ENCODE measurements around the gene BRCA2.

The BRCA2 gene

DNA sequence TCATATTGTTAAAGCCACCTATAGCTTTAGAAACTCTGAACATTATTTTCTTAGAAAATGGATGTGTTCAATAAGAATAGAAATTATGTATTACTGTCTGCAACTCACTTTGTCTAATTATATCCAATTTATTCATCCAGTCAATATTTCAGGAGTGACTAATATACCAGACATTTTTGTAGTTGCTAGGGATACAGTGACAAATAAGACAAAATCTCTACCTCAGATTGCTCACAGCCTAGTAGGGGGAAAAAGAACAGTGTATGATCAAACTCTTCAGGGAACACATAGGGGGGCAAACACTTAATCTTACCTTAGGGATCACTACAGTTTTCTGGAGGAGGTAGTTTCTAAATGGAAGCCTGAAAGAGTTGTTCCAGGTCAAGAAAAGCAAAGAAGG is 8.6 kb downstream of the BRCA2 start:
- Histone ChIP-seq H3K9ac (ENCODE audit: low read length) (no peak overlapping the region), H3K4me3 (ENCODE audit: low read length) (no peak overlapping the region), H3K36me3 (replicated peaks; ENCODE audit: insufficient read depth, low read length) (no peaks in the 10 kb centered on the region), H4K20me1 (ENCODE audit: insufficient read depth, low read length) (no peaks in the 10 kb centered on the region), H3K9me3 (replicated peaks; ENCODE audit: insufficient read depth, low read length) (no peaks in the 10 kb centered on the region), H3K4me2 (ENCODE audit: low read depth, low read length) (no peak overlapping the region), H3K9me2 (replicated peaks; ENCODE audit: insufficient read depth, low read length) (no peaks in the 10 kb centered on the region), H3K27me3 (replicated peaks; ENCODE audit: insufficient read depth, low read length) (no peaks in the 10 kb centered on the region), H3F3A (ENCODE audit: insufficient read depth, low read length) (no peaks in the 10 kb centered on the region), H2AFZ (ENCODE audit: low read length) (no peak overlapping the region), H3K27ac (ENCODE audit: low read length) (no peak overlapping the region), H3K79me2 (ENCODE audit: low read length) (no peaks in the 10 kb centered on the region), H3K4me1 (ENCODE audit: low read length) (no peaks in the 10 kb centered on the region)
- TF ChIP-seq EZH2 (optimal IDR thresholded peaks at IDR 0.05; ENCODE audit: low read depth, low read length) (no peak), EZH2phosphoT487 (IDR thresholded peaks at IDR 0.05; ENCODE audit: low read length) (no peak)
- TF ChIP-seq, protein P1, sequence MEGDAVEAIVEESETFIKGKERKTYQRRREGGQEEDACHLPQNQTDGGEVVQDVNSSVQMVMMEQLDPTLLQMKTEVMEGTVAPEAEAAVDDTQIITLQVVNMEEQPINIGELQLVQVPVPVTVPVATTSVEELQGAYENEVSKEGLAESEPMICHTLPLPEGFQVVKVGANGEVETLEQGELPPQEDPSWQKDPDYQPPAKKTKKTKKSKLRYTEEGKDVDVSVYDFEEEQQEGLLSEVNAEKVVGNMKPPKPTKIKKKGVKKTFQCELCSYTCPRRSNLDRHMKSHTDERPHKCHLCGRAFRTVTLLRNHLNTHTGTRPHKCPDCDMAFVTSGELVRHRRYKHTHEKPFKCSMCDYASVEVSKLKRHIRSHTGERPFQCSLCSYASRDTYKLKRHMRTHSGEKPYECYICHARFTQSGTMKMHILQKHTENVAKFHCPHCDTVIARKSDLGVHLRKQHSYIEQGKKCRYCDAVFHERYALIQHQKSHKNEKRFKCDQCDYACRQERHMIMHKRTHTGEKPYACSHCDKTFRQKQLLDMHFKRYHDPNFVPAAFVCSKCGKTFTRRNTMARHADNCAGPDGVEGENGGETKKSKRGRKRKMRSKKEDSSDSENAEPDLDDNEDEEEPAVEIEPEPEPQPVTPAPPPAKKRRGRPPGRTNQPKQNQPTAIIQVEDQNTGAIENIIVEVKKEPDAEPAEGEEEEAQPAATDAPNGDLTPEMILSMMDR (IDR thresholded peaks at IDR 0.05; ENCODE audit: low read length): no peak
- no peak for DNase-seq

DNA sequence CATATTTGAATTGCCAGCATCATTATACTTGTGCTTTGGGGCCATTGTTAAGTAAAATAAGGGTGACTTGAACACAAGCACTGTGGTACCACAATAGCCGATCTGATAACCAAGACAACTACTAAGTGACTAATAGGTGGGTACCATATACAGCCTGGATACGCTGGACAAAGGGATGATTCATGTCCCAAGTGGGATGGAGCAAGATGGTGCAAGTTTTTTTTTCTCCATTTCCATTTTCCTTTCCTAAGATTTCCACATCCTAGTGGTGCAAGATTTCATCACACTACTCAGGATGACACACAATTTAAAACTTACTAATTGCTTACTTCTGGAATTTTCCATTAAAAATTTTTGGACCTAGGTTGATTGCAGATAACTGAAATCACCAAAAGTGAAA is 15.1 kb downstream of the BRCA2 start:
- TF ChIP-seq EZH2 (optimal IDR thresholded peaks at IDR 0.05; ENCODE audit: low read depth, low read length) (no peak), EZH2phosphoT487 (IDR thresholded peaks at IDR 0.05; ENCODE audit: low read length) (no peak)
- TF ChIP-seq, protein P1 (IDR thresholded peaks at IDR 0.05; ENCODE audit: low read length): no peak
- Histone ChIP-seq H3F3A (ENCODE audit: insufficient read depth, low read length) (no peaks in the 10 kb centered on the region), H2AFZ (ENCODE audit: low read length) (no peak overlapping the region), H3K27me3 (replicated peaks; ENCODE audit: insufficient read depth, low read length) (no peaks in the 10 kb centered on the region), H3K4me3 (ENCODE audit: low read length) (no peak overlapping the region), H3K4me2 (ENCODE audit: low read depth, low read length) (no peak overlapping the region), H3K27ac (ENCODE audit: low read length) (no peak overlapping the region), H3K36me3 (replicated peaks; ENCODE audit: insufficient read depth, low read length) (no peaks in the 10 kb centered on the region), H3K4me1 (ENCODE audit: low read length) (no peaks in the 10 kb centered on the region), H4K20me1 (ENCODE audit: insufficient read depth, low read length) (no peaks in the 10 kb centered on the region), H3K9me2 (replicated peaks; ENCODE audit: insufficient read depth, low read length) (no peaks in the 10 kb centered on the region), H3K9me3 (replicated peaks; ENCODE audit: insufficient read depth, low read length) (no peaks in the 10 kb centered on the region), H3K9ac (ENCODE audit: low read length) (no peak overlapping the region), H3K79me2 (ENCODE audit: low read length) (no peaks in the 10 kb centered on the region)
- DNase-seq: no peak

DNA sequence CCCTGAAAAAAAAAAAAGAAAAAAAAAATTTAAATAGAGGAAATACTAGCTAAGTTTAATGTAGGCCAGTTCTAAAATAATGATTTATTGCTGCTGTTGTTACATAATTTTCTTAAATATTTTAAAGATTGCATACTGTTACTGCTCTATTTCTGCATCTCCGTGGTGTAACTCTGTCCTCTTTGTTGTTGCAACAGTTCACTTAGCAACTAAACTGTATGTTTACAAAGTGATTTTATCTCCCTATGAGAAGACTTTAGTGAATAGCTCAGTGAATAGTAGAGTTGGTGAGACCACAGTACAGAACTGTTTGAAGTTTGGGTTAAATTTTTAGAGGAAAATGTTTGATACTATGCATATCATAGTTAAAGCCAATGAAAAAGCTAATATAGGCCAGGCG is 19.4 kb downstream of the BRCA2 start:
- TF ChIP-seq, protein P1 (IDR thresholded peaks at IDR 0.05; ENCODE audit: low read length): no peak
- TF ChIP-seq EZH2 (optimal IDR thresholded peaks at IDR 0.05; ENCODE audit: low read depth, low read length) (no peak), EZH2phosphoT487 (IDR thresholded peaks at IDR 0.05; ENCODE audit: low read length) (no peak)
- no peaks in the 10 kb centered on the region for H3K27me3 ChIP-seq (replicated peaks; ENCODE audit: insufficient read depth, low read length)
- no peaks in the 10 kb centered on the region for H3K9me3 ChIP-seq (replicated peaks; ENCODE audit: insufficient read depth, low read length)
- H2AFZ ChIP-seq (ENCODE audit: low read length): no peak overlapping the region
- DNase-seq: no peak
- H3K4me2 ChIP-seq (ENCODE audit: low read depth, low read length): no peak overlapping the region
- no peak overlapping the region for H3K9ac ChIP-seq (ENCODE audit: low read length)
- no peaks in the 10 kb centered on the region for H3K9me2 ChIP-seq (replicated peaks; ENCODE audit: insufficient read depth, low read length)
- no peaks in the 10 kb centered on the region for H3F3A ChIP-seq (ENCODE audit: insufficient read depth, low read length)
- H3K27ac ChIP-seq (ENCODE audit: low read length): no peak overlapping the region
- no peak overlapping the region for H3K4me3 ChIP-seq (ENCODE audit: low read length)
- no peaks in the 10 kb centered on the region for H3K4me1 ChIP-seq (ENCODE audit: low read length)
- no peaks in the 10 kb centered on the region for H3K36me3 ChIP-seq (replicated peaks; ENCODE audit: insufficient read depth, low read length)
- H3K79me2 ChIP-seq (ENCODE audit: low read length): no peaks in the 10 kb centered on the region
- no peaks in the 10 kb centered on the region for H4K20me1 ChIP-seq (ENCODE audit: insufficient read depth, low read length)
